Superior temporal gyrus (tissue), 1 donor: ENCODE results near the gene CHDH.

Source experiments
- DNase-seq: peaks from one replicate; pipeline ENCODE4 v3.0.0-alpha.2; 2016; ENCODE audit errors: extremely low spot score

The CHDH gene

GRCh38 chr3:53856964-53857363, 10.7 kb upstream of the CHDH start:
- no peak for DNase-seq

- DNase-seq = no peak
Measured at GRCh38 chr3:53850895-53851294, 4.7 kb upstream of the CHDH start.

GRCh38 chr3:53849916-53850315, 3.7 kb upstream of the CHDH start:
- DNase-seq = no peak

GRCh38 chr3:53846851-53847155, 584 bp upstream of the CHDH start:
- no peak for DNase-seq

GRCh38 chr3:53845881-53846133, 412 bp downstream of the CHDH start:
- DNase-seq = no peak

GRCh38 chr3:53845103-53845880, 927 bp downstream of the CHDH start:
- peak; percentile 39 for DNase-seq

GRCh38 chr3:53844262-53845102, 1.7 kb downstream of the CHDH start:
- DNase-seq = peak; percentile 48

GRCh38 chr3:53843195-53844177, 2.7 kb downstream of the CHDH start:
- peak; percentile 26 for DNase-seq

- peak; percentile 93 for DNase-seq
Measured at GRCh38 chr3:53842436-53843194, 3.6 kb downstream of the CHDH start.

- DNase-seq = no peak
Measured at GRCh38 chr3:53841296-53841695, 4.9 kb downstream of the CHDH start.

- DNase-seq = no peak
Measured at GRCh38 chr3:53837331-53837730, 8.9 kb downstream of the CHDH start.

GRCh38 chr3:53836084-53836872, 9.9 kb downstream of the CHDH start:
- no peak for DNase-seq

- DNase-seq = no peak
Measured at GRCh38 chr3:53835257-53835656, 11.0 kb downstream of the CHDH start.

- no peak for DNase-seq
Measured at GRCh38 chr3:53834429-53835095, 11.7 kb downstream of the CHDH start.

GRCh38 chr3:53833700-53834099, 12.5 kb downstream of the CHDH start:
- no peak for DNase-seq

GRCh38 chr3:53833053-53833645, 13.1 kb downstream of the CHDH start:
- no peak for DNase-seq

GRCh38 chr3:53830944-53831343, 15.3 kb downstream of the CHDH start:
- no peak for DNase-seq

GRCh38 chr3:53829605-53830004, 16.6 kb downstream of the CHDH start:
- no peak for DNase-seq

GRCh38 chr3:53828581-53828980, 17.6 kb downstream of the CHDH start:
- no peak for DNase-seq

- no peak for DNase-seq
Measured at GRCh38 chr3:53826048-53826447, 20.2 kb downstream of the CHDH start.
